HK-2 (cell line): ENCODE measurements around the gene EHMT1.
A peak's percentile ranks its signal among the peaks of the same experiment; 100 is the strongest.

Source experiments
- DNase-seq: peaks from one replicate; pipeline ENCODE4 v3.0.0-alpha.2; 2018; ENCODE audit not compliant: unreplicated experiment

EHMT1 gene

GRCh38 chr9:137618105-137619067, at the start of gene EHMT1:
Gene EHMT1, plus strand, starts transcription at chr9:137619005. Its CDS starts 24 bp downstream, at chr9:137619029.
- peak; percentile 87 for DNase-seq

- no peak for DNase-seq
Observed at GRCh38 chr9:137569609-137570203, 49.1 kb upstream of the EHMT1 start.

GRCh38 chr9:137570566-137570965, 48.2 kb upstream of the EHMT1 start:
- DNase-seq, result no peak

- no peak for DNase-seq
Observed at GRCh38 chr9:137574192-137574591, 44.6 kb upstream of the EHMT1 start.

GRCh38 chr9:137575364-137575715, 43.5 kb upstream of the EHMT1 start:
- no peak for DNase-seq

GRCh38 chr9:137575716-137576411, 42.9 kb upstream of the EHMT1 start:
- DNase-seq, result no peak

- DNase-seq, result peak; percentile 95
Observed at GRCh38 chr9:137578518-137579258, 40.1 kb upstream of the EHMT1 start, which contains the start of gene DPH7. Gene DPH7, minus strand, starts transcription at chr9:137578925. Its CDS starts 148 bp downstream, at chr9:137578777.

GRCh38 chr9:137579259-137579604, 39.6 kb upstream of the EHMT1 start:
- DNase-seq, result no peak

- no peak for DNase-seq
Observed at GRCh38 chr9:137580209-137580953, 38.4 kb upstream of the EHMT1 start.

- no peak for DNase-seq
Observed at GRCh38 chr9:137580954-137581322, 37.9 kb upstream of the EHMT1 start.

- DNase-seq, result no peak
Observed at GRCh38 chr9:137581361-137582285, 37.2 kb upstream of the EHMT1 start.

- DNase-seq, result no peak
Observed at GRCh38 chr9:137582286-137582860, 36.4 kb upstream of the EHMT1 start.

GRCh38 chr9:137583347-137583746, 35.5 kb upstream of the EHMT1 start:
- DNase-seq, result no peak

- DNase-seq, result no peak
Observed at GRCh38 chr9:137583957-137584356, 34.8 kb upstream of the EHMT1 start.

GRCh38 chr9:137586854-137587253, 32.0 kb upstream of the EHMT1 start:
- no peak for DNase-seq

- no peak for DNase-seq
Observed at GRCh38 chr9:137588311-137588710, 30.5 kb upstream of the EHMT1 start.

- no peak for DNase-seq
Observed at GRCh38 chr9:137588891-137589290, 29.9 kb upstream of the EHMT1 start.

- no peak for DNase-seq
Observed at GRCh38 chr9:137589441-137590122, 29.2 kb upstream of the EHMT1 start.

- no peak for DNase-seq
Observed at GRCh38 chr9:137590123-137590468, 28.7 kb upstream of the EHMT1 start.
